ENCODE data around the gene MICALL2.

MICALL2 gene

GRCh38 chr7:1466524-1467271 lies 7.4 kb upstream of the MICALL2 start:
- no peak for DNase-seq

DNA sequence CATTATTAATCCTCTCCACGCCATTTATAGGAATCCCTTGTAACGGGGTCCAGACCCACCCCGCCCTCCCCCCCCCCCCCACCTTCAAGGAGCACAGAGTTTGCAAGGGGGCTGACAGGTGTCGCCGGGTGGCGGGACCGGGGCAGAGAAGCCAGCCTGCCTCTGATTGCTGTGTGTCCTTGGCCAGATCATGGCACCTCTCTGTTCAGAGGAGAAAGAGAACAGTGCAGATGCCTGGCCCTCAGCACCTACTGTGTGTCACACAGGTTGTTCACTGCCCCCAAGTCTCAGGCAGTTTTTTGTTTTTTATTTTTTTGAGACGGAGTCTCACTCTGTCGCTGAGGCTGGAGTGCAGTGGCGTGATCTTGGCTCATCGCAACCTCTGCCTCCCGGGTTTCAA lies 5.4 kb upstream of the MICALL2 start:
- DNase-seq, result no peak

- DNase-seq, result no peak
Measured at GRCh38 chr7:1463676-1464223, 4.5 kb upstream of the MICALL2 start.

DNA sequence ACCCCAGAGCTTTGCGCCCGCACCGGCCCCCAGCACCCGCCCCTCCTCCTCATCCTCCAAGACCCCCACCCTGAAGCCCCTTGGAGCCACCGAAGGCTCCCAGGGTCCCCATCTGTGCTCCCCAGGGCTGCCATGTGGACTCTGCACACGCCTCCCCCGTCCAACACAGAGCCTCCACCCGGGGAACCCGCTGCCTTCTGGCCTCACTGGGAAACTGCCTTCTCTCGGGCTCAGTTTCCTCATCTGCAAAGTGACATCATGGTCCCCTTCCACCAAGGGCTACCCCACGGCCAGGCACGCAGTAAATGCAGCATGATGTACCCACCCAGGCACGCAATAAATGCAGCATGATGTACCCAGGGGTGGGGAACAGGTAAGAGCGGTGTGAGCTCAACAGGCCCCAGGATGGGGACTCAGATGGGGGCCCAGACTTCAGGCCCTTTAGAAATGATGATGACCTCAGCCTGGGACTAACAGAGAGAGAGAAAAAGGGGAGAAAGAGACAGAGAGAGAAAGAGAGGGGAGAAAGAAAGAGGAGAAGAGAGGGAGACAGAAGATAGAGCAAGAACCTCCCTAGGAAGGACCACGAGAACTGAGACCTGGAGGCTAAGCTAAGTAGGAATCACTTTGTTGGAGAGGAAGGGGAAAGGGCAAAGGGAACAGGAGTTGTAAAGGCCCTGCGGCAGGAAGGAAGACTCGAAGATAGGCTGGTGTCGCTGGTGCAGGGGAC lies 2.5 kb upstream of the MICALL2 start:
- no peak for DNase-seq

DNA sequence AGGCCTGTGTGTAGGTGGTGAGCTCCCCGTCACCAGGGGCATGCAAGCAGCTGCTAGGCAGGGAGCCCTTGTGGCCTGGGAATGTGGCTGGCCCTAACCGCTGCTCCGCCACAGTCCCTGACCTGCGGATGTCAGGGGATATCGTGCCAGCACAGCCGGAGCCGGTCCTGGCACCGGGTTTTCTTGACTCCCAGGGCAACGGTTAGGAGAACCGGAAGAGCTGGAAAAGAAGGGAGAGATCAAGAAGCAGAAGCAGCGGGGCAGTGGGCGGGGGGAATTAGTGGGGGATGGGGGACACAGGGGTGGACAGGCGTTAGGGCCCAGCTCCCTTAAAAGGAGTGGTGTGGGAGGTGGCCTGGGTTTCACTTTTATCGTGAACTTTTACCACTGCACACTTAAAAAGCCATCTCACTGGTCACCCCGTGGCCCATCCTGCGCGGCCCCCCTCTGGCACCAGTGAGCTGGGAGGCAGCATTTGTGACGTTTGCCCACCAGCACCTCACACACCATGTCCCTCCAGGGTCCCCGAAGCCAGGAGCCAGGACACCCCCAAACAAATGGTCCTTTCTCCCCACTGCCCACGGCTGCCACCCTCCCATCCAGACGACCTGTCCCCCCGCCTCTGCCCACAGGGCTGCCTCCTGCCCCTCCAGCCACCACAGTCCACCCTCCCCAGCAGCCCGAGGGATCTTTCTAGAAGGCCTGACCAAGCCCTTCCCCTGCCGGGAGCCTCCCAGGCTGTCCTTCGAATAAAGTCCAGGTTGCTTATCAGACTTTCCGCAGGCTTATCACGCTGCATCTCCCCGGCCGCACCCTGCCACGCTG lies 1.8 kb upstream of the MICALL2 start:
- DNase-seq, result no peak

- DNase-seq, result no peak
Measured at GRCh38 chr7:1459920-1460820, 900 bp upstream of the MICALL2 start.

GRCh38 chr7:1459512-1459892 lies 232 bp upstream of the MICALL2 start:
- peak; percentile 78 for DNase-seq

DNA sequence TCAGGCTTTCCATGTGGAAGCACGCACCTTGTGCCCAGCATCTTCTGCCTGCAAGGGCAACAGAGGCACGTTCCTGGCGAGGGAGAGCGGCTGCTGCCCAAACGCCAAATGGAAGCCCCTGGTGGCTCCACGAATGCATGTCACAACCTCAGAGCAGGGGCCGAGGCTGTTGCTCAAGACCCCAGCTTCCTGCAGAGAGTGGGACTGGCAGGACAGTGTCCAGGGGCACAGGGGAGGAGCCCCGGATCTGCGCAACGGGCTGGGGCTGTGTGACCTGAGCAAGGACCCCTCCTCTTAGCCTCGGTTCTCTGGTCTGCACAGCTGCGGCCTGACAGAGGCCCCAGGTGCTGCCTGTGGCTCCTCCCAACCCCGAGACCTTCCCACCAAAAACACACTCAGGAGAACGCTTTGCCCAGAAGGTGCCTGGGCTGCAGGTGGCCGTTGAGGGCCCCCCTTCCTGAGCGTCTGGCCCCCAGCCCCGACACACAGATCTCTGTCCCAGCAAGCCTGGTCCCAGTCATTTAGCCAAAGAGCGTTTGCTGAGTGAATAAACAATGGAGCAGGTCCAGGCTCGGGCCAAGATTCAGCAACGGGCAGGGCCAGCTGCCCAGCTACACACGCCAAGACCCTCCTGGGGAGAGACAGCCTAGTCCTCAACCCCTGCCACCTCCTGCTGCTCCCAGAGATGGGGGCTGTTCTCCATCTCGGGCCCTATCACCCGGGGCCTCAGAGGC lies 1.2 kb downstream of the MICALL2 start:
- no peak for DNase-seq

DNA sequence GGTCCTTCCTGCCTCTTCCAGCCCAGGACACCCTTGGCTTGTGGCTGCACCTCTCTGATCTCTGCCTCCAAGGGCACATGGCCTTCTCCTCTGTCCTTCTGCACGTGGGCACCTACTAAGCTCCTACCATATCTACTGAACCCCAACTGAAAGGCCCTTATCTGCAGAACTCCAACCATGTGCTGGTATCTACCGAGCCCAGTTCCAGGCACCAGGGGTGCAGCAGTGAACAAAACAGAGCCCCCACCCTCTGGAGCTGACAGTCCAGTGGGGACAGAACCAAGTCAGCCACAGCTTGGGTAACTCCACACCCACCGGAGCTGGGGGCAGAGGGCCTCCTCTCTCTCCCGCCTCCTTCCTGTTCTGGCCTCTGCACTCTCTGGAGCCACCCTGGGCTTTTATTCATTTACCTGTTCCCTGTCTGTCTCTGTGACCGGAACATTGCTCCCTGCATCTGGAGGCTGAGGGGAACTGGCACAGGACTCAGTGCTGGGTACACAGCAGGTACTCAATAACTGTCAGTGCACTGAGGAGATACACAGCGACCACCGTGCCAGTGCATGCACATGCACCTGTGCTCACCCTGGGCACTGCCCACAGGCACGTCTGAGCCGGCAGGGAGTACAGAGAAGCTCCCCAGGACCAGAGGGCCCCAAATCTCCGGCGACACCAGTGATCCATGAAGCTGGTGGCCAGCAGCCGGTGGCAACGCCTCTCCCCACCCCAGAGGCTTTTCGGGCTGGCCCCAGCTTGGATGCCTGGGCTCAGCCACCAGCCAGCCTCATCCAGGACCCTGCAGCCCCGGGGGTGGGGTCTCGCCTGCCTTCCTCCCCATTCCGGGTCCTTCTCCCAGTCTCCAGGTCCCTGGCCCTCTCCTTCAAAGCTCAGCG lies 2.0 kb downstream of the MICALL2 start:
- DNase-seq, result no peak

GRCh38 chr7:1455955-1456354 lies 3.3 kb downstream of the MICALL2 start:
- no peak for DNase-seq

- no peak for DNase-seq
Measured at GRCh38 chr7:1455241-1455939, 3.9 kb downstream of the MICALL2 start.

DNA sequence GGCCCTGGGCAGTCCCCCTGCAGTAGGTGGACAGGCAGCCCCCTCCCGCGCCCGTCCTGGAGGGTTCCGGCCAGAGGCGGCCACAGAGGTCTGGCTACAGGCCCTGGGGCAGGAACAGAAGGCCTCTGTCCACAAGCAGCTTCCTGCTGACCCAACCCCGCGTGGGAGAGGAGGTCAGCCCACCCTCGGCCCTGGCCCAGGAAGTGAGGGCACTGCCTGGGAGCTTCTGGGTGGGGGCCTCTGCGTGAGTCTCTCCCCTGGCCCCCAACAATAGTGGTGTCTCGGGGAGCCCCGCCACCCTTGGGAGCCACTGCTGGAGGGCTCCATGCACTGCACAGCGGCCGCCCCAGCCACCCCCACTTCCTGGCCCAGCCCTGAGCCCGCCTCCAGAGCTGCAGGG lies 4.7 kb downstream of the MICALL2 start:
- no peak for DNase-seq

DNA sequence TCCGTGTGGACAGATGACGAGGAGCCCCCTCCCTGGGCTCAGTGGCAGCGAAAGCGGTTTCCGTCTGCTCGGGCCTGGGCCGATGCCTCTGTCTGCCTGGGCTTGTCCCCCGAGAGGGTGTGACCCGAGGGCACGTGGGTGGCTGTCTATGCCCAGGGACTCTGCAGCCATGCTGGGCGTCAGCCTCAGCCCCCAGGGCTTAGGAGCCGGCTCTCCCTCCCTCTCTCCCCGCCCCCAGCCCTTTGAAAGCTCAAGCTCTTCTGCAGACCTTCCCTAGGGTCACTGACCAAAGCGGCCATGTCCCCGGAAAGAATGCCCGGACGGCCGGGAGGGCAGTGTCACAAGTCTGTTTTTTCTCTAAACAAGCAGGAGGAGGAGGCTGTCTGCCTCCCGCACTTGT lies 7.1 kb downstream of the MICALL2 start:
- no peak for DNase-seq

GRCh38 chr7:1450987-1451386 lies 8.3 kb downstream of the MICALL2 start:
- no peak for DNase-seq

GRCh38 chr7:1450431-1450830 lies 8.8 kb downstream of the MICALL2 start:
- DNase-seq, result no peak

DNA sequence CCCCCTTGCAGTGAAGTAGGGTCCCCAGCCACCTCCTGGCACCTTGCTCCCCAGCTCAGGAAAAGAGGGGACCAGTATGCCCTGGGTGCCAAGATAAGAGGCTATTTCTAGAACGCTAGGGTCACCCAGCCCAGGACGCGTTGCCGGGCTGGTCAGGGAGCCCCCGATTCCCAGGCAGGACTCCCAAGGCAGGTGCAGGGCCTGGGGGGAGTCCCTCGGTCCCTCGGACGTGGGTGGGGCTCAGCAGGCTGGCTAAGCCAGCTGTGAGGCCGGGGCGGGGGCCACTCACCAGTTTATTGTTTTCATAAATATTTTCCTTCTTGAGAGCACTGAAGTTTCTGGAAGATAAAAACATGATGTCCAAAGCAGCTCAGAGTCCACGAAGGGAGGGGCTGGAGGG lies 9.3 kb downstream of the MICALL2 start:
- no peak for DNase-seq

- no peak for DNase-seq
Measured at GRCh38 chr7:1449501-1449900, 9.8 kb downstream of the MICALL2 start.

DNA sequence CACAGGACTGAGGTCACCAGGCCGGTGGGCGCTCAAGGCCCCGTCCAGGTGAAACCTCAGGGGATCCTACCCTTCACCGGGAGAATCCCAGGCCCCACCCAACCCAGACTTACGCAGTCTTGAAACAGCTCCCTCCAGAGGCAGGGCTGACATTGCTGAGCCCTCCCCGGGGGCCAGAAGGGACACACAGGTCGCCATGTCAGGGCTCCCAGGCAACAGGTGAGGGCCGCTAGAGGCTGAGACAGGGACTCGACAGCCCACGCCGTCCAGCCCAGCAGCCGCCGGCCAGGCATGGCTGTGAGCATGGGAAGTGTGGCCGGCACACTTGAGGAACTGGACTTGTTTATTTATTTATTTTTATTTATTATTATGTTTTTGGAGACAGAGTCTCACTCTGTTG lies 10.3 kb downstream of the MICALL2 start:
- DNase-seq, result no peak

- DNase-seq, result no peak
Measured at GRCh38 chr7:1447551-1448244, 11.6 kb downstream of the MICALL2 start.
